GM19455 (cell line): ENCODE measurements around the gene ADM5.
"Not testable (repeated sequence)": the region's sequence is repeated elsewhere in the genome, so short reads cannot be mapped to it uniquely, and the experiment has no call there.

Source experiments
- ATAC-seq: cut with Tn5 transposase; IDR thresholded peaks from one replicate; pipeline ENCODE4 v1.9.1; 2021; ENCODE audit not compliant: unreplicated experiment

The ADM5 gene

GRCh38 chr19:49699364-49699763, 10.0 kb downstream of the ADM5 start:
- ATAC-seq: no peak

- ATAC-seq: no peak
Observed at GRCh38 chr19:49700563-49700962, 11.2 kb downstream of the ADM5 start.

- ATAC-seq: no peak
Observed at GRCh38 chr19:49701271-49701786, 11.9 kb downstream of the ADM5 start.

GRCh38 chr19:49704888-49705642, 15.7 kb downstream of the ADM5 start:
- ATAC-seq: no peak

- ATAC-seq: no peak
Observed at GRCh38 chr19:49705919-49706318, 16.5 kb downstream of the ADM5 start.

GRCh38 chr19:49710372-49710951, 21.1 kb downstream of the ADM5 start:
- ATAC-seq: no peak

GRCh38 chr19:49712397-49712859, 23.0 kb downstream of the ADM5 start:
- no peak for ATAC-seq

- no peak for ATAC-seq
Observed at GRCh38 chr19:49713236-49713845, 23.9 kb downstream of the ADM5 start.

GRCh38 chr19:49716154-49716553, 26.8 kb downstream of the ADM5 start:
- ATAC-seq: no peak

- no peak for ATAC-seq
Observed at GRCh38 chr19:49718511-49718910, 29.1 kb downstream of the ADM5 start.

GRCh38 chr19:49718991-49719390, 29.6 kb downstream of the ADM5 start:
- ATAC-seq: no peak

GRCh38 chr19:49719420-49719819, 30.0 kb downstream of the ADM5 start:
- not testable (repeated sequence) for ATAC-seq

GRCh38 chr19:49727217-49728030, 38.0 kb downstream of the ADM5 start:
- ATAC-seq: no peak

GRCh38 chr19:49730166-49730565, 40.8 kb downstream of the ADM5 start:
- ATAC-seq: no peak

GRCh38 chr19:49738268-49738667, 48.9 kb downstream of the ADM5 start:
- no peak for ATAC-seq

- ATAC-seq: no peak
Observed at GRCh38 chr19:49739098-49739497, 49.7 kb downstream of the ADM5 start.

- ATAC-seq: no peak
Observed at GRCh38 chr19:49739933-49740332, 50.5 kb downstream of the ADM5 start.
